ENCODE results near the gene PTPRB.

Gene PTPRB

DNA sequence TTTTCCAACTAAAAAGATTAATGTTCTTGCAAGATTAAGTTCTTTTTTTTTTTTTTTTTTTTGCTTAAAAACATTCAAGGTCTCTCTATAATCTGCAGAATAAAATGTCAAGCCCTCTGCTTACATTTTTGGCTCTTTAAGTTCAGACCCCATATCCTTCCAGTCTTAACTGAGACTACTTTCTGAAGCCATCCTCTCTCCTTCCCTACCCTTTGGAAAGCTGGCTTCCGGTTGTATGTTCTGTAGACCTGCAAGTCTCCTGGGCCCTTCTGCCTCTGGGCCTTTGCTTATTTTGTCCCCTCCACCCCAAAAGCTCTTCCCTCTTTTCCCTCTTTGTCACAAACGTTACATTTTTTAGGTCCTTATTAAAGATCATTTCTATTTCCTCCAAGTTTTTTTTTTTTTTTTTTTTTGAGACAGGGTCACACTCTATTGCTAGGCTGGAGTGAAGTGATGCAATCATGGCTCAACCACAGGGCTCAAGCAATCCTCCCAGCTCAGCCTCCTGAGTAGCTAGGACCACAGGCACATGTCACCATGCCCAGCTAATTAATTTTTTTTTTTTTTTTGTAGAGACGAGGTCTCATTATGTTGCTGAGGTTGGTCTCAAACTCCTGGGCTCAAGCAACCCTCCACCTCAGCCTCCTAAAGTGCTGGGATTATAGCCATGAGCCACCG lies 46.5 kb downstream of the PTPRB start:
- DNase-seq, result no peak

GRCh38 chr12:70590051-70590450 lies 47.2 kb downstream of the PTPRB start:
- DNase-seq, result peak in 4 of 5 donors; percentile 18 to 34 (median 27)

- no peak for DNase-seq
These were observed 52.9 kb downstream of the PTPRB start for GRCh38 chr12:70584332-70584731.

GRCh38 chr12:70583251-70583650 lies 54.0 kb downstream of the PTPRB start:
- DNase-seq, result no peak

GRCh38 chr12:70581208-70581607 lies 56.0 kb downstream of the PTPRB start:
- DNase-seq, result no peak

GRCh38 chr12:70577283-70577634 lies 60.0 kb downstream of the PTPRB start:
- no peak for DNase-seq

DNA sequence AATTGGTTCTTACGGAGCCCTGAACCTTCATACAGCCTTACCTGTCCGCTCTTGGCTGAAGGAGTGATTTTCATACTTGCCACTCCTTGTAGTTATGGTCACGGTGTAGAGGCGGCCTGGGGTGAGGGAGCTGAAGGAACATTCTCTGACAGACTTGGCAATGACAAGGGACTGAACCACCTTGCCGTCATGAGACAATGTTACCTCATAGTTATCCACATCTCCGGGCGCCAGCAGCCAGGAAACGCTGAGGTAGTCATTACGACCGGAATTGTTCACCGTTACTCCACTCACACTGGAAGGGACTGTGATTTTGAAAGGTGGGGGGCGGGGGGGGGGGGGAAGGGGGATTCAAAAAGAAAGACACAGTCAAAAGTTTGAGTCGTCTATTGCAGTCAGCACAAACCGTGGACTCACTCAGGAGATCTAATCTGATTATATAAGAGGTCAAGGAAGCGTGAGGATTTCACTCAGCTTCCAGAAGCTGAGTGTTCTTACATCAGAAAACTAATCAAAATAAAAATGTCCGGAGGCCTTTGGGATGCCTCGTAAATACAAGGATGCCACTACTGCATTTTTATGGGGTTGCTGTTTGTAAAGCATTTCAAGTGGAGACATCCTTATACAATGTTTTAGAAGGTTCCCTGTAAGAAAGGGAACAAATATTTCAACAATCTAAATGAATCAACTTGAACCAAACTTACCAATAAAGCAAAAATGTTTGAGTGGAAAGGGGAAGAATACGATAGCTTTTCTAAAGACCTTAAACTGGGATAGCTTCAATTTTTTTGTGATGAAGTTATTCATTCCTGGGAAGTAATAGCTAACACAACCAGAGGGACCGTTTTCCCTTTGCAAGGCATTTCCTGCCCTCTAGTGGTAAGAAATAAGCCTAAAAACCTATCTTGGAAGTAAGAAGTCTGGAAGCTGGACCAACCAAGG lies 60.6 kb downstream of the PTPRB start:
- DNase-seq, result peak in 1 of 5 donors; percentile 20

DNA sequence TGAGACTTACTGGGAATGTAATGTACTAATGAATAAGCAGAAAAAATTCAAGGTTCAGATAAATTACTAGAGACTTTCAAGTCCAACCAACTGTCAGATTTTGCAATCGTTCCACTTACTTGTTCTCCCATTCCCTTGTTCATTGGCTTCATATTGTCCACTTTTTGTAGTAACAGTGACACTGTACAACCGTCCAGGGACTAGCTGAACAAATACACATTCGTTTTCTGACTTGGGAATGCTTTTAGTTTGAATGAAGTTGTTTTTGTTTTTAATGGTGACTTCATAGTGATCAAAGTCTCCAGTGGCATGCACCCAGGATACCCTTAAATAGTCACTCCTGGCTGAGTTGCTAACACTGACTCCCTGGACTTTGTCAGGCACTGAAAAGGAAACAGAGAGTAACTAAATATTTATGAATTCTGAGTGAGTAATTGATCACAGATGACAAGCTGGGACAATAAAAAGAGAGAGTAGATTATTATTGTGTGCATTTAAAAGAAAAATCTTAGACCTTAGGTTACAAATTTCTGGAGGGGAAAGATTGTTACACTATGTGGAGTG lies 65.4 kb downstream of the PTPRB start:
- no peak for DNase-seq

DNA sequence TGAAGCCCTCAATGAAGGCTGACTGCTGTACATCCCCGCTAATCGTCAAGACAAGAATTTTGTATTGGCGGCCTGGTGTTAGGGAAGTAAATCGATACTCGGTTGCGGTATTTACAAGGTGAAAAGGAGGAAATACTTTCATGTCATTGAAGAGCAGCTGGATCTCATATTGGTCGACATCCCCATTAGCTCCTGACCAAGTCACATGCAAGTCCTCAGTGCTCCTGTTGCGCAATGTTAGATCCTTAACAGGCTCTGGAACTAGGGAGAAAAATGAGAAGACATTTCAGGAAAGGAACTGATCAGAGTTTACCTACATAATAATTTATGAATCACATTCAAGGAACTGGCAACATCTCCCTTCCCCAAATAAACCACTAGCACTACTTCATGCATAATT lies 66.2 kb downstream of the PTPRB start:
- no peak for DNase-seq

DNA sequence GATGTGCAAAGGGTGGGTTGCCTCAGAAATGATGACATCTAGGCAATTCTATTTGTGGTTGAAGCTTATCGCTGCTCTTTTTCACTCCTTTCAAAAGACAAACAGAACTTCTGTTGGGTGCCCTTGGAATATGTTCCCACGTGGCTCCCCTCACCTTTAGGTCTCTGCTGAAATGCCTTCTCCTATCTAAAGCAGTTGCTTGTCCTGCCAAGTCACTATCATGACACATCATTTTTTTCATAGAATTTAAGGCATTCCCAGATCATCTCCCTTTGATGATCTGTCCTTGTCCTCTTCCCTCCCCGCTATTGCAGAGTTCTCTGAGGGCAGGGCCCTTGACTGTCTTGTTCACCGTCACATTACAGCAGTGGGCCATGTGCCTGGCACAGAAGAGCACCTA lies 75.7 kb downstream of the PTPRB start:
- no peak for DNase-seq

DNA sequence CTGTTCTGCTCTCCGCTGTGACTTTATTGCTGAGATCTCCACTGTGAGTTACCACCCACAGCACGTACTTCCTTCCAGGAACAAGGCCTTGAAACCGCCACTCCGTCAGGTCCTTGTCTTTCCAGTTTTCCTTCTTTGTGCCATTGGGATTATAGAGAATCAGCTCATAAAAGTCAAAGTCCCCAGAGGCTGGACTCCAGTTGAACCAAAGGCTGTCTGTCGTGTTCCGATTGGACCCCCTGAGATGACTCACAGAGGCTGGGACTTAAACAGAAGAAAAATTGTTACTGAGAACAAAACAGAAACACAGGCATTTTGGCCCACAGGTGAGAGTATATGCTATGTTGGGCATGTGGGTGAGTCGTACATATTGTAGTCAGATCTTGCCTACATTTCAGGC lies 76.6 kb downstream of the PTPRB start:
- no peak for DNase-seq

DNA sequence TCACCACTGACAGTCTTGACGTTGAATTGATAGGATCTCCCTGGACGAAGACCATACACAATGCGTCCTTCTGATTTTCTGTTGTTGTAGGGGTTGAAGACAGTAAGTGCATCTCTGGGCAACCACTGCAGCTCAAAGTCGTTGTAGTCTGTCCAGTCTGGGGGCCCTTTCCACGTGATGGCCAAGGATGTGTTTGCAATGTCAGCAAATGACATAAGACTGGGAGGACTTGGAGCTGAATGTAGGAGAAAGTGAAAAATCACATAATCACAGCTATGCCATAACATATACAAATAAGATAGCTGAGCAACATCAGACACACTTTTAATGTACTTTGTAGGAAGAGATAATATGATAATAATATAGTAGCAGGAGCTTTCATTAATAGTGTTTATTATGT lies 77.8 kb downstream of the PTPRB start:
- DNase-seq, result no peak

GRCh38 chr12:70557583-70558191 lies 79.5 kb downstream of the PTPRB start:
- no peak for DNase-seq

DNA sequence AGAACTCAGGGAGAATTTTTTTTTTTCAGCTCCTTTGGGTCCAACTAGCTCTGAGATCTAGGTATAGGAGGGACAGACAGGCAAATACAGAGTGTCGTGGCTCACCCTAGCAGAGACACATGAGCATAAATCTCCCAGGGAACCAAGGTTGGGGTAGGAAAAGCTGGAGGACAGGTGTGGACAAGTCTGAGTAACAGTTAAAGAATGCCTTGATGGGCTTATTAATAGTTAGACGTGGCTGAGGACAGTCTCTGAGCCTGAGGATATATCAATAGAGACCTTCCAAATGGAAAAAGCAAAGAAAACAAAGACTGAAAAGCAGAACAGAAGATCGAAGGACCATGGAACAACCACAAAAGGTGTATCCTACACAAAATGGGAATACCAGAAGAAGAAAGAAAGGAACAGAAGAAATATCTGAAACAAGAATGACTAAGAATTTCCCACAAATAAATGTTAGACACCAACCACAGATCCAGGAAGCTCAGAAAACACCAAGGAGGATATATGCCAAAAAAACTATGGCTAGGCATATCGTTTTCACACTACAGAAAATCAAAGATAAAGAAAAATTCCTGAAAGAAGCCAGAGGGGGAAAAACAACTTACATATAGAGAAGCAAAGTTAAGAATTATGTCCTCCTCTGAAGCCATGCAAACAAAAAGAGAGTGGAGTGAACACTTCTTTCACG lies 80.9 kb downstream of the PTPRB start:
- no peak for DNase-seq

DNA sequence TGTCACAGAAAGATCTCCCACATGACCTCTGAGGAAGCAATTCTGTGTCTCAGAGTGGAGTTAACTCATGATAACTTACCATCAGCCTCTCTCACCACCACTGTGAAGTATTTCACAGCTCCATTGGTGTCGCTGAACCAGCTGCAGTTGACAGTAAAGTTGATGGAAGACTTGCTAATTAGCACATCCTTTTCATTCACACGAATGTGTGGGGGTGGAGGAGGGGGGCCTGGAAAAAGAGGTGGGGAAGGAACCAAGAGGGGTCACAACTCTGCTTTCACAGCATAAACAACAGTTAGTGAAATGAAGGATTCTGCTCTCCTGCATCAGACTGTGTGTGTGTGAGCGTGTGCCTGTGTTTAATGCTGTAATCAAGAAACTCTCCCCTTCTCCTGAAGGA lies 82.1 kb downstream of the PTPRB start:
- DNase-seq, result no peak

DNA sequence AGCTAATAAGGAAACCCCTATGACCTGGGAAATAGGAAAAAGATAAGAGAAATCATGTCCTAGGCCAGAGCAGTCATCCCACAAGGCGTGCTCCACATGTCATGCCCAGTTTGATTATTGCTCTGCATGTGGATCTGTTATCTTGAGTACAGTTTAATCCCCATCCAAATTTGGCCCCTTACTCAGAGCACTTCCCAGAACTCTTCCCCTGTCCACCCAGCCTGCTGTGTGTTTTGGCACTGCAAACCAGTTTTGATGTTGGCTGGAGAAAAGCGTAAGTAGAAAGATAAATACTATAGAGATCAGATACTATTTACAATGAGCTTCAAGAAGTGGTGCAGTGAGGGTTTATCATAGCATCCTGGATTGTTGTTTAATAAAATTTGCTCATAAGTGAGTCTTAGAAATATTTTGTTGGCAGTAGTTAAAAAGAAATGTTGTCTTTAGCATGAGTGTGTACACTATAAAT lies 83.8 kb downstream of the PTPRB start:
- no peak for DNase-seq

- no peak for DNase-seq
These were observed 85.5 kb downstream of the PTPRB start for GRCh38 chr12:70551731-70552130.

- no peak for DNase-seq
These were observed 87.0 kb downstream of the PTPRB start for GRCh38 chr12:70550180-70550577.

- no peak for DNase-seq
These were observed 87.7 kb downstream of the PTPRB start for GRCh38 chr12:70549340-70550179.

GRCh38 chr12:70543444-70543843 lies 93.8 kb downstream of the PTPRB start:
- no peak for DNase-seq

DNA sequence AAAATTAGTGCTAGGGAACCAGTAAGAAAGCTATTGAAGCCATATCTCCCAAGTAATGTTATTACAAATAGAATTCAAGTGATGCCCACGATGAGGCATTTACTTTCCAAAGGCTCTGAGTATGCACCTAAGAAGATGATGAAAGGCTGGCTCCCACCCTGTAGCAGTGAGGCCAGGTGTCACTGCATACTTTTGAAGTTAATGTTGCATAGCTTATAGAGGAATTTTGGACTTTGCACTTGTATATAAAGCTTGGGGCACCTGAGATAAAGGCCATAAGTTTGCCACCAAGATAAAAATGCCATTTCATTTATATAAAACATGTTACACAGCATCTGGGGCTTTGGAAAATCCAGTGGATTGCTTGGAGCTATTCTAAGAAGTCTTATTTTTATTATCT lies 96.2 kb downstream of the PTPRB start:
- no peak for DNase-seq

- no peak for DNase-seq
These were observed 100.6 kb downstream of the PTPRB start for GRCh38 chr12:70536650-70537049.
